HepG2 (cell line): ENCODE results near the gene UST. TPM values are rescaled to one million over a fixed set of nuclear protein-coding genes. Genes with fewer than 3 reads are reported as not detected.

Experiments used
- GTF3A ChIP-seq: sonication (generic); formaldehyde crosslinking; conservative IDR thresholded peaks from 2 replicates; pipeline ENCODE4 v1.4.0; 2020; ENCODE audit warnings: mild to moderate bottlenecking, missing genetic modification reagents
- SKIL ChIP-seq: sonication (generic); formaldehyde crosslinking; IDR thresholded peaks from 2 replicates; pipeline ENCODE4 v1.8.0; 2022; ENCODE audit warnings: missing genetic modification reagents, mild to moderate bottlenecking, moderate library complexity, borderline replicate concordance
- TAF1 ChIP-seq: sonication (generic); formaldehyde crosslinking; IDR thresholded peaks from 2 replicates; pipeline ENCODE4 v1.4.0; 2020; ENCODE audit warnings: missing genetic modification reagents
- ZFY ChIP-seq: sonication (generic); formaldehyde crosslinking; IDR thresholded peaks from 2 replicates; pipeline ENCODE4 v1.4.0; 2020; ENCODE audit warnings: missing genetic modification reagents
- ZNF264 ChIP-seq: sonication (generic); formaldehyde crosslinking; IDR thresholded peaks from 2 replicates; pipeline ENCODE4 v1.4.0; 2020; ENCODE audit warnings: missing genetic modification reagents
- ZNF318 ChIP-seq: sonication (generic); formaldehyde crosslinking; IDR thresholded peaks from 2 replicates; pipeline ENCODE4 v1.4.0; 2020; ENCODE audit warnings: mild to moderate bottlenecking, missing genetic modification reagents
- ZNF563 ChIP-seq: sonication (generic); formaldehyde crosslinking; IDR thresholded peaks from 2 replicates; pipeline ENCODE4 v1.8.0; 2022; ENCODE audit warnings: mild to moderate bottlenecking, moderate library complexity, missing genetic modification reagents
- polyA plus RNA-seq, 8 experiments: library from polyadenylated mRNA; depleted of rRNA in 3 of 8; stranded (reverse) in 7 of 8; unstranded in 1 of 8; fragments of >200 nt; fragmentation: Illumina TruSeq in 4 of 8; extraction: Trizol in 4 of 8; gene quantifications; 2 replicates each; pipeline versions ENCODE4 v1.2.1 to v1.2.3, GENCODE V29; 2011 to 2016; ENCODE audit warnings: low read depth in 4 of 8, missing spikeins in 1 of 8, mixed read lengths in 1 of 8; ENCODE audit not compliant: insufficient read depth in 1 of 8
- total RNA-seq, 5 experiments: library from RNA; depleted of rRNA; stranded (reverse); fragments of >200 nt; fragmentation: Illumina TruSeq; extraction: Trizol; gene quantifications; 2 replicates each; pipeline ENCODE4 v1.2.3, GENCODE V29; 2016; ENCODE audit warnings: low read depth in 1 of 5

Gene UST
- total and polyA plus RNA-seq, 2 of the 13 experiments (the other 11 are each of a cell fraction or from before 2014, with no cell fraction given), result 0.27 TPM; not detected in 1

GRCh38 chr6:148864941-148865340, 118.1 kb downstream of the UST start (continued):
- no peak for TF ChIP-seq ZNF318
- no peak for TF ChIP-seq ZFY (CRISPR knock-in tag)
- no peak for TF ChIP-seq SKIL
- TF ChIP-seq TAF1 (CRISPR knock-in tag), result no peak
- no peak for TF ChIP-seq GTF3A
- TF ChIP-seq ZNF264 (CRISPR knock-in tag), result no peak
- no peak for TF ChIP-seq ZNF563 (CRISPR knock-in tag)
